Measurements from ENCODE around the gene CAV1.

GRCh38 chr7:116546054-116546453 is 21.2 kb downstream of the CAV1 start:
- TF ChIP-seq, protein P1, sequence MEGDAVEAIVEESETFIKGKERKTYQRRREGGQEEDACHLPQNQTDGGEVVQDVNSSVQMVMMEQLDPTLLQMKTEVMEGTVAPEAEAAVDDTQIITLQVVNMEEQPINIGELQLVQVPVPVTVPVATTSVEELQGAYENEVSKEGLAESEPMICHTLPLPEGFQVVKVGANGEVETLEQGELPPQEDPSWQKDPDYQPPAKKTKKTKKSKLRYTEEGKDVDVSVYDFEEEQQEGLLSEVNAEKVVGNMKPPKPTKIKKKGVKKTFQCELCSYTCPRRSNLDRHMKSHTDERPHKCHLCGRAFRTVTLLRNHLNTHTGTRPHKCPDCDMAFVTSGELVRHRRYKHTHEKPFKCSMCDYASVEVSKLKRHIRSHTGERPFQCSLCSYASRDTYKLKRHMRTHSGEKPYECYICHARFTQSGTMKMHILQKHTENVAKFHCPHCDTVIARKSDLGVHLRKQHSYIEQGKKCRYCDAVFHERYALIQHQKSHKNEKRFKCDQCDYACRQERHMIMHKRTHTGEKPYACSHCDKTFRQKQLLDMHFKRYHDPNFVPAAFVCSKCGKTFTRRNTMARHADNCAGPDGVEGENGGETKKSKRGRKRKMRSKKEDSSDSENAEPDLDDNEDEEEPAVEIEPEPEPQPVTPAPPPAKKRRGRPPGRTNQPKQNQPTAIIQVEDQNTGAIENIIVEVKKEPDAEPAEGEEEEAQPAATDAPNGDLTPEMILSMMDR (conservative IDR thresholded peaks at IDR 0.05) = no peak
- TF ChIP-seq ZFX (IDR thresholded peaks at IDR 0.05) = no peak
